Activated CD4-positive, alpha-beta T cell treated with anti-CD3 and anti-CD28 coated beads, Interleukin-2, Interleukin-6, amounts not matched to agents 100 ng/mL and 50 ng/mL, durations not matched to agents 16 hours and 8 hours (primary cell): Measurements from ENCODE around the gene CASQ2.

Source experiments
- DNase-seq: peaks from one replicate; pipeline ENCODE4 v3.0.0-alpha.2; 2020

The CASQ2 gene

GRCh38 chr1:115655916-115656315 is 112.6 kb downstream of the CASQ2 start:
- no peak for DNase-seq

DNA sequence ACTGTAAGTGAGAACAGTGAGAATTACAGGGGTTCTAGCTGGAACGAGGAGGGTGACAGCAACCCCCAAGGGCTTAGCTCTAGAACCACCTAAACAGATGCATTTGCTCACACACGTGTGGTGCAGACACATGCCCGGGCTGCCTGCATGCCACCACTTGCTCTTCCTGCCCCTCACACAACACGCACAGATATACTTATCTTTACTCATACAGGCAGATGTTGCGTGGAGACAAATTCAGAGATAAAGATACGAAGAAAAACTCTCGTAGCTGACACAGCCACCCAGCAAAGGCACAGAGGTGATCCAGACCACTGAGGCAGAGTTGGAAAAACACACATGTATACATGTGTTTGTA is 113.2 kb downstream of the CASQ2 start:
- no peak for DNase-seq

GRCh38 chr1:115654663-115655305 is 113.7 kb downstream of the CASQ2 start:
- no peak for DNase-seq

DNA sequence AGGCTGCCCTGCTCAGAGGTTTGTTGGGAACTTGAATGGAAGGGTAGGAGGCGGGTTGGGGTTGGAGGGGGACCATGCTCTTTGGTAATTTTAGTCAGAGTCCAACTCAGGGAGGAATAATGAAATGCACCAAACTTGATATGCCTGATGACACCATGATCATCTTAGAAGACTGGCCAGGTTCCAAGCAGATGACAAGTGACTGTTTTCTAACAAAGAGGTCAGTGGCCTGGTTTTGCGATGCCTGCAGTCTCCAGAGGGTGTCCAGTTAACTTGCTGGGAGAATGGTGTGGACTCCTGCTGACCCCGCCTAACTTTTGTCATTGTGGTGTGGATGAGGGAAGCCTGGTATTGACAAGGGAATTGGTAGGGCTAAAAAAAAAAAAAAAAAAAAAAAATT is 114.4 kb downstream of the CASQ2 start:
- DNase-seq: no peak

DNA sequence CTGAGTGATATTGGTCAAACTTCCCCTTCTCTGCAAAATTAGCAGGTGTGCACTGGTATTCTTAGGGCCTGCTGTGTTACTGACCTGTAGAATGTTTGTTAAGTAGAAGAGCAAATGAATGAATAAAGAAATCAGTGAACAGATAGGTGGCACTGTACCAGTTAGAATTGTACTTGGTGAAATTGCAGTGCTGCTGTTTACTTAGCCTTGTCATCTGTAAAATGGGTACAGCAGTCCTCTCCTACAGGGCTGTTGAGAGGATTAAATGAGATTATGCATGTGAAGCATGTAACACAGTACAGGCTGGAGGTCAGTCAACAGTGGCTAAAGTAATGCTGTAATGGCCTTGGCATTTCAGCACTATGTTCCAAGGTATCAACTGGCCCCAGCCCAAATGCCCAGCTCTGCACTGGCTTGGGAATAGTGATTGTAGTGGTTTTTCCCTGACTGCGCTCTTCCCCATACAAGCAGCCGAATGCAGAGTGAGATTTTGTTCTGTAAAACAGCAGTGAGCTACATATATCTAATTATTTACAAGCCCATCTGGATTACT is 116.2 kb downstream of the CASQ2 start:
- DNase-seq: no peak

DNA sequence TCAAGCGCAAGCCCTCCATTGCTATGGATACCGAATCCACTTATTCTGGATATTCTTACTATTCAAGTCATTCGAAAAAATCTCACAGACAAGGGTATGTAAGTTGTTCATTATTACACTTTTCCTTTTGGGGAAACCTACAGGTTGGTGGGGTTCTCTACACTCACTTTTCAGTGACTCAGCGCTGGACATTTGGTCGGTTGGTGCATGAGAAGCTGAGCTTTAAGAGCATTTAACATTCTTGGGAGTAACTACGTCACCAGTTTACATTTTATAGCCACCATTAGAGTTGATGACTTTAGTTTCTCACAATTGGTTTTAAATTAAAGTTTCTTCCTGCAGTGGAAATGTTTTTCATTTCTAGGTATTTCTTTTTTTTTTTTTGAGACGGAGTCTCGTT is 117.1 kb downstream of the CASQ2 start:
- DNase-seq: no peak

DNA sequence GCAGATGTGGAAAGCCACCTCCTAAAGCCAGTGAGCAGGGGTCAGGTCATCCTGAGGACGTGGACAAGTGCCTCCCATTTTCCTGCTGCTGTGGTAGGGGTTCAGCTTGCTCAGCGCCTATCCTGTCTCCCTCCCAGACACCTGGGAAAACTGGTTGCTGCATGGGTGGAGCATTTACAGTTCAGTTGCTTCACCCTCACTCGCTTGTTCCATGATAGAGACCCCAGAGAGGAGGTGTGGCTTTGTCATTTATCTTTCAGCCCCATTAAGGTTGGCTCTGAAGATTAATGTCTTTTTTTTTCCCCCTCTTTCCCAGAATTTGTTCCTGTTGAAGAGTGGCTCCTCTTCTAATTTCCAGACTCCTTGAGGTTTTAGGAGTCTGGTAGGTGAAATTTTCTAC is 117.6 kb downstream of the CASQ2 start:
- DNase-seq: no peak
